NCI-H1092 (cell line): ENCODE results near the gene GIPC1.
"Not testable (repeated sequence)": the region's sequence is repeated elsewhere in the genome, so short reads cannot be mapped to it uniquely, and the experiment has no call there.

ENCODE experiments used
- DNase-seq: peaks from one replicate; lab custom pipeline; 2025; lab: John Stamatoyannopoulos, UW

Gene GIPC1

DNA sequence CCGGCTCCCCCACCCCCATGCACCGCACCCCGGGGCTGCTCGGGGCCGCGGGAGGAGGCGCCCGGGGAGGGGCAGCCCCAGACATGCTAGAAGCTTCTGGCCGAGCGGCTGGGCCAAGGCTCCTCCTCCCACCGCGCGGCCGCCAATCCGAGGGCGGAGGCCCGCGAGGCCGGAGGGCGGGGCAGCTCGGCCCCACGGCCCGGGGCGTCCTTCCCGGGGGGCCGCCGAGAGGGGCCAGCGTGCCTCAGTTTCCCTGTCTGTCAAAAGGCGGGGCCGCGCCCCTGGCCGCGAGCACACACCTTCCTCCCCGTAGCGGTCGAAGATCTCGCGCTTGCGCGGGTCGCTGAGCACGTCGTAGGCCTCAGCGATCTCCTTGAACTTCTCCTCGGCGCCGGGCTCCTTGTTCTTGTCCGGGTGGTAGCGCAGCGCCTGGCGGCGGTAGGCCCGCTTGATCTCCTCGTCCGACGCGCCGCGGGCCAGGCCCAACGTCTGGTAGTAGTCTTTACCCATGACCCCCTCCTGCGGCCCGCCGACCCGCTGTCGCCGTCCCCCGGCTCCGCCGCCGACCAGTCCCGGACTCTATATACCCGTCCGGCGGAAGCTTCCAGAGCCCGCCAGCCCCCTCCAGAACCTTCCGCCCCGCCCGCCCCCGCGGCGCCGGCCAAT, 22.0 kb upstream of the GIPC1 start, which contains the start of gene DNAJB1:
Gene DNAJB1, minus strand, starts transcription at position 558 of the 666 bp plus-strand sequence. Its CDS starts 48 bp downstream, at position 510.
- peak; percentile 35 for DNase-seq

- no peak for DNase-seq
These were observed 21.5 kb upstream of the GIPC1 start for GRCh38 chr19:14517446-14517839.

DNA sequence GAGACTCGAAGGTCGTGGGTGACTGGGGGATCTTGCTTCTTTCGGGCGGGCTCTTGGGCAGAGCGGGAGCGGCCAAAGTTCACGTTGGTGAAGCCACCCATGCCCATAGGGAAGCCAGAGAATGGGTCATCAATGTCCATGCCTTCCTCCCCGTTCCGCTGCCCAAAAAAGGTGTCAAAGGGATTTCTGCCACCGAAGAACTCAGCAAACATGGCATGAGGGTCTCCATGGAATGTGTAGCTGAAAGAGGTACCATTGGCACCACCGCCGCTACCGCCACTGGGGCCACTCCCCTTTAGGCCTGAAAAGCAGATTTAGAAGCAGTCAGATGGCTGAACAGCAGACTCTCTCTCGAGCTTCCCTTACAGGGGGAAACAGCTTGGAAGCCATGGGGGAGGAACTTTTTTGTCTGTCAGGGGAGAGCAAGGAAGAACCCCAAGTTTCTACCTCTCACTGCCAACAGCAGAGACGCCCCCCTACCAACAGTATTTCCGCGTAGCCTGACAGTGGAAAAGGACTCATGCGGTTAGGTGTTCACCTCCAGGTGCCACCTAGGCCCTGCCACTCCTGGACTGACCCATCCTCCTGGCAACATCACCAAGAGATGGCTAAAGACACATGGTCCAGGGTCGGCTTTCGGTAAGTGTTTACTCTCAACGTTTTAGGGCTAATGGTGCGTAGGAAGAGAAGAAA, 21.0 kb upstream of the GIPC1 start:
- no peak for DNase-seq

GRCh38 chr19:14516048-14516534, 20.2 kb upstream of the GIPC1 start:
- no peak for DNase-seq

DNA sequence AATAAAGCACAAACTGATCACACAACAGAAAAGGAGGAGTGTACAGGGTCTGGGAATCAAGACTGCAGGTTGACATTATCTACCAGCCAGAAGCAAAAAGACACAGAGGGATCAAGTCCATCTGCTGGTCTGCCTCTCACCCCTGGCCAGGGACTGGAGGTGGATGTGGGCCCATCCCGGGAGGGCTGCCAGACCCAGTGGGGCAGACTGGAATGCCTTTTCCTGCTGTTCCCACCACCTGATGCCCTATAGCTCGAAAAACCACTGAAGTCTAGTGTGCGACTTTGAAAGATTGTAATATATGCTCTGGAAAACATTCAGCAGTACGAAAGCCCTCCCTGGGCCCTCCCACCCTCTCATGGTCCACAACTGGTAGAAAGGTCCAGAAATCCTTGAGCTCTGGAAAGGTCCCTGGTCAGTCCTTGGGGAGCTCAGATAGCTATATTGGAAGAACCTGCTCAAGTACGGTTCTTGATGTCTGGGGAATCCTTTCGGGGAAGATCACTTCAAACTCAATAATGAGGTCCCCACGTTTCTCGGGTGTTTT, 19.6 kb upstream of the GIPC1 start:
- no peak for DNase-seq

DNA sequence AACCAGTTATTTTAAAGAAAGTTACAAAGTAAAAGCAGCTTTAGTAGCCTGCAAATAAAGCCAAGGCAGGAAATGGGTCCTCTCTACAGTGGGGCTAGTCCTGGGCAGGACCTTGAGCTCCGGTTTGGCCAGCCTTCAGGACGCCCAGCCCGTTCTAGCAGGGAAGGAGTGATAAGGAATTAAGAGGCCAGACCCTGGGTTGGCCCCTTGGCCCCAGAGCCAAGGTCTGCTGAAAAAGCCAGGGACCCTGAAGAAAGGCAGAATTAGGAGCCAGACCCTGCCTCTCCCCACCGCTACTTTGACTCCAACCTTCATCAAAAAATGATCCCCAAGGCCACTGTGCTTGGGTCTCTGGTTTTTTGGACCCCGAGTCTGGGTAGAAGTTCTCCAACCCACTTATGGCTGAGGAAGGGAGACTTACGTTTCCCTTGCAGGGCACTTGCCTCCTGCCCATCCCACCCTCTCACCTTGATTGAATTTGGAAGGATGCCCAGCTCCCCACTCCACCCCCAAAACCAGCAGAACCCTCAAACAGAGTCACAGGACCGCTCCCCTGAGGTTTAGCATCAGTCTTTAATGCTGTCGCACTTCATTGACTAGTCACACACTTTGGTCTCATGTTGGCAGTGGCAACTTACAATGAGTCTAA, 18.4 kb upstream of the GIPC1 start:
- DNase-seq = no peak

- no peak for DNase-seq
These were observed 16.6 kb upstream of the GIPC1 start for GRCh38 chr19:14512406-14512961.

- no peak for DNase-seq
These were observed 15.3 kb upstream of the GIPC1 start for GRCh38 chr19:14511229-14511593.

- no peak for DNase-seq
These were observed 14.6 kb upstream of the GIPC1 start for GRCh38 chr19:14510311-14511228.

GRCh38 chr19:14507704-14508542, 12.0 kb upstream of the GIPC1 start:
- no peak for DNase-seq

- DNase-seq = no peak
These were observed 9.7 kb upstream of the GIPC1 start for GRCh38 chr19:14505488-14506239.

DNA sequence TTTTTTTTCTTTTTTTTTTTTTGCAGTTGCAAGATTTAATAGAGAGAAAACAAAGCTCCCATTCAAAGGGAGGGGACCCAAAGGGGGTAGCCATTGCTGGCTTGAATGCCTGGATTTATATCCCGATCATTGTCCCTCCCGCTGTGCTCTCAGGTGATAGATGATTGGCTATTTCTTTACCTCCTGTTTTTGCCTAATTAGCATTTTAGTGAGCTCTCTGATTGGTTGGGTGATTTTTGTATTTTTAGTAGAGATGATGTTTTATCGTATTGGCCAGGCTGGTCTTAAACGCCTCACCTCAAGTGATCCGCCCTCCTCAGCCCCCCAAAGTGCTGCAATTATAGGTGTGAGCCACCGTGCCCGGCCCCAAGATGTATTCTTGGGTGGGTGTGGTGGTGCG, 8.6 kb upstream of the GIPC1 start:
- DNase-seq = not testable (repeated sequence)

GRCh38 chr19:14503285-14503684, 7.4 kb upstream of the GIPC1 start:
- no peak for DNase-seq

DNA sequence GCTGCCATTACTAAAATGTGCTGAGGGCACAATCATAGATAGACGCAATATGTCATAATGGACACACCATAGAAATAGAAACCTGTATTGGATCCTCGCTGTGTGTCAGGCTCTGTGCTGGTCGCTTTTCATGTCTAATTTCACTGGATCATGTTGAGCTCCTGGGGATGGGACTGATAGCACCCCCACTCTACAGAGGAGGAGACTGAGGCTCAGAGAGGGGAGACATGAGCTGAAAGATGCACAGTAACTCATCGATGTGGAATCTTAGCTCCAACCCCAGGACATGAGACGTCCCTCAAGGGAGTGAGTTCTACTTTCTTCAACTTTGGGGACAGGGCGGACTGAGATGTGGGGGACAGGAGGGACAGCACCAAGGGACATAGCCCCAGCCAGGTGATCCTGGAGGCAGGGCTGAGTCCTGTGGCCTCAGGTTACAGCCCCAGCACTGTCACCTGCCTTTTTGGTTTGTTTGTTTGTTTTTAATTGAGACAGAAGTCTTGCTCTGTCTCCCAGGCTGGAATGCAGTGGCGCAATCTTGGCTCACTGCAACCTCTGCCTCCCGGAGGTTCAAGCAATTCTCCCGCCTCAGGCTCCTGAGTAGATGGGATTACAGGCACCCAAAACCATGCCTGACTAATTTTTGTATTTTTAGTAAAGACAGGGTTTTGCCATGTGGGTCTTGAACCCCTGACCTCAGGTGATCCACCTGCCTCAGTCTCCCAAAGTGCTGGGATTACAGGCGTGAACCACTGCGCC, 6.6 kb upstream of the GIPC1 start:
- no peak for DNase-seq

DNA sequence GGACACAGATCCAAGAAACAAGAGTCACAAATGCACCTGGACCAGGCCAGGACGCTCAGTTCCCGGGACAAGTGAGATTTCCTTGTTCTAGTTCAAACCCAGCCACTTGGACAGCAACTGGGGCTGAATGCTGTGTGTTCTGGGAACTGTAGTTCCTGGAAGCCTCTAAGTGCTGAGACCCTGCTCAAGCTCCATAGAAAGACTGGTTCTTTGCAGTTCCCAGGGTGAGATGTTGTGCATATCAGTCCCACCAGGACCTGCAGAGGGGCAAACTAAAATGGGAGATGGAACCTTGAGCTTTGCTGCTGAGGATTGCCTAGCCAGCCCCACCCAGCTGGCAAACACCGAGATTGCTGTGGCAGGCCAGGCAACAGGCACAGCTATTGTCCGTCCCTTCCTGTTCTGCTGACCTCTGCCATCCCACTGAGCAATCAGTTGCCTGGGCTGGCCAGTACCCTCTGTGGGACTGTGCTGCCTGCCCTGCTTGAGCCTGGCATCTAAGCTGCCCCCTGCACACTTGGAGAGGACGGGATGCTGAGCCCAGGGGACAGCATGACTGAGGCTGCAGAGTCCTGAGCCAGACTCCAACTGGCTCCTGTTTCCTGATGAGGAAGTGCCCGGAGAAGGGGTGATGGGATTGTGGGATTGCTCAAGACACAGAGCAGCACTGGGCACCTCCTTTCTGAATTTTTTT, 1.4 kb upstream of the GIPC1 start:
- no peak for DNase-seq

DNA sequence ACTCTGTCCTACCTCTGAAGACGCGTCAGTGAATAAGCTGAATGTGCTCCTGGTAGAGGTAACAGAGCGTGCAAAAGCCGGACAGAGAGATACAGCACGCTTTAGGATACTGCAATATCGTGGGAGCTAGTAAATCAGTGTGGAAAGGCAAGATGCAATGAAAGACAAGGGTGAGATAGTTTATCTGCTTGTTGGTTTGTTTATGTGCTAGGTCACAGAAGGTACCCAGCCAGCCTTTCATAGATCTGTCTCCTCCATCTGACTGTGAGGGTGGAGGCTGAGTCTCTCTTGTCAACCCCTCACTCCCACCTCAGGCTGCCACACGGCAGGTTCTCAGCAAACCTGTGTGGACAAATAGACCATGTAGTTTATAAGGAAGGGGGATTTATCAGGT, 904 bp upstream of the GIPC1 start:
- DNase-seq = no peak

DNA sequence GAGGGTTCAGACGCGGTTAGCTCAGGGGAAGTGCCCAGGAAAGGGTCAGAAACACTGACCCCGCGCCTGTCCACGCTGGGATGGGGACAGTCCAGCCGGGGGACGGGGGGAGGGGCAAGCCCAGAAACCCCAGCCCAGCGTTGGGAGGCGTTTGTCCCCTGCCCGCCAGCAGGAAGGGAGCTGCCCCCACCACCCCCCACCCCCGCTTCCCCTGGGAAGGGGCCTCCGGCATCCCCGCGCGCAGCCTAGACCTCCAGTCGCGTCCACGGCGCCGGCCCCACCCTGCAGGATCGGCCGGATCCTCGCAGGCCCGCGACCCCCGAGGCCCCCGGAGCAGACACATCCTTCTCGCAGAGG, 277 bp downstream of the GIPC1 start:
- no peak for DNase-seq

- no peak for DNase-seq
These were observed 836 bp downstream of the GIPC1 start for GRCh38 chr19:14494910-14495671.
